Anterior cingulate cortex (tissue), 58 donors: ENCODE data around the gene IGF1R.

Experiments used
- DNase-seq, 58 donors: peaks; one replicate each; lab custom pipeline; 2025; lab: John Stamatoyannopoulos, UW

Gene IGF1R

GRCh38 chr15:98699591-98700424, 51.5 kb downstream of the IGF1R start:
- no peak for DNase-seq

GRCh38 chr15:98700519-98700918, 52.2 kb downstream of the IGF1R start:
- DNase-seq = no peak

- DNase-seq = no peak
Observed at GRCh38 chr15:98703126-98703685, 54.9 kb downstream of the IGF1R start.

GRCh38 chr15:98705070-98705469, 56.7 kb downstream of the IGF1R start:
- no peak for DNase-seq

GRCh38 chr15:98706387-98706786, 58.0 kb downstream of the IGF1R start:
- DNase-seq = no peak

GRCh38 chr15:98706986-98707385, 58.6 kb downstream of the IGF1R start:
- no peak for DNase-seq

- DNase-seq = no peak
Observed at GRCh38 chr15:98708037-98708590, 59.8 kb downstream of the IGF1R start.

GRCh38 chr15:98711810-98712209, 63.5 kb downstream of the IGF1R start:
- DNase-seq = no peak

GRCh38 chr15:98712845-98713584, 64.7 kb downstream of the IGF1R start:
- DNase-seq = no peak

GRCh38 chr15:98713585-98714001, 65.3 kb downstream of the IGF1R start:
- DNase-seq = peak in 1 of 58 donors; percentile 29

- DNase-seq = no peak
Observed at GRCh38 chr15:98714922-98715321, 66.6 kb downstream of the IGF1R start.

- DNase-seq = no peak
Observed at GRCh38 chr15:98715401-98715800, 67.1 kb downstream of the IGF1R start.

- no peak for DNase-seq
Observed at GRCh38 chr15:98715890-98716443, 67.6 kb downstream of the IGF1R start.

- DNase-seq = no peak
Observed at GRCh38 chr15:98717371-98717770, 69.0 kb downstream of the IGF1R start.

- no peak for DNase-seq
Observed at GRCh38 chr15:98717942-98718341, 69.6 kb downstream of the IGF1R start.

- DNase-seq = no peak
Observed at GRCh38 chr15:98718426-98719136, 70.2 kb downstream of the IGF1R start.

GRCh38 chr15:98719137-98719740, 70.9 kb downstream of the IGF1R start:
- DNase-seq = no peak

GRCh38 chr15:98720031-98720430, 71.7 kb downstream of the IGF1R start:
- DNase-seq = no peak
